Glutamatergic neuron (in vitro differentiated cells): ENCODE results near the gene FANCI. TPM values are rescaled to one million over a fixed set of nuclear protein-coding genes. Genes with fewer than 3 reads are reported as not detected.

Experiments used
- DNase-seq: peaks from one replicate; pipeline ENCODE4 v3.0.0; 2022
- H3K27ac Mint-ChIP-seq: one replicate; pipeline ENCODE4 v1.8.0; 2020; ENCODE audit warnings: mild to moderate bottlenecking, mixed read lengths, inconsistent platforms; ENCODE audit not compliant: unreplicated experiment
- H3K27me3 Mint-ChIP-seq: one replicate; pipeline ENCODE4 v1.8.0; 2020; ENCODE audit warnings: mild to moderate bottlenecking, moderate library complexity, mixed read lengths, inconsistent platforms; ENCODE audit not compliant: unreplicated experiment
- H3K36me3 Mint-ChIP-seq: one replicate; pipeline ENCODE4 v1.8.0; 2020; ENCODE audit warnings: mild to moderate bottlenecking, mixed read lengths, inconsistent platforms; ENCODE audit not compliant: unreplicated experiment
- H3K4me1 Mint-ChIP-seq: one replicate; pipeline ENCODE4 v1.8.0; 2020; ENCODE audit warnings: mild to moderate bottlenecking, low read depth, mixed read lengths, inconsistent platforms; ENCODE audit not compliant: unreplicated experiment
- H3K4me3 Mint-ChIP-seq: one replicate; pipeline ENCODE4 v1.8.0; 2020; ENCODE audit warnings: mild to moderate bottlenecking, mixed read lengths, inconsistent platforms; ENCODE audit not compliant: unreplicated experiment
- H3K9me3 Mint-ChIP-seq: one replicate; pipeline ENCODE4 v1.8.0; 2020; ENCODE audit warnings: mild to moderate bottlenecking, moderate library complexity, mixed read lengths, inconsistent platforms; ENCODE audit not compliant: unreplicated experiment
- total RNA-seq: library from RNA; stranded (reverse); fragmentation: NEBNext Ultra II Directional; extraction: Animal tissue kit (Norgen Biotek cat#: 25700); gene quantifications from one replicate; pipeline ENCODE4 v1.2.1, GENCODE V29; 2021; ENCODE audit not compliant: unreplicated experiment
- TF ChIP-seq, protein P1 (sequence below): fragments of 200-600 bp; sonication (generic); IDR thresholded peaks from one replicate; pipeline ENCODE4 v1.5.0; 2021; ENCODE audit not compliant: partially characterized antibody, unreplicated experiment

The FANCI gene
- total RNA-seq, 1 donor from 2014 or later: 15.8 TPM

DNA sequence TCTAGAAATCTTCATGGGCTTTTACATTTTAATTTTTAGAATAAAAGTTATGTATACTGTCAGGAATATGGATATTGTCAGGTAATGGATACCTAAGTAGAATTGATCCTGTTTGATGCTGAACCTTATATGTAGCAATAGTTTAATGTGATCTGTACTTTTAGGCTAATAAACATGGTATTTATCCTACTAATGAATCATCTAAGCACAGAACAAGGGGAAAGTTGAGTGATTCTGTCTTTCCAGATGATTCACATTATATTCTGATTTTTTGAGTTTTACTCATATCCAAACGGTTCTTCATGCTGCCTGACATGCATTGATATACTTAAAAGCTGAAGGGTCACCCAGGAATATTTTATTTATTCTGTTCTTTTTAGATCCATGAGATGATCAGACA is 34.5 kb downstream of the FANCI start:
- Mint-ChIP-seq H3K27ac (no peak overlapping the region), H3K4me1 (no peaks in the 10 kb centered on the region), H3K36me3 (no peaks in the 10 kb centered on the region), H3K27me3 (no peaks in the 10 kb centered on the region), H3K4me3 (no peak overlapping the region), H3K9me3 (no peaks in the 10 kb centered on the region)
- TF ChIP-seq, protein P1, sequence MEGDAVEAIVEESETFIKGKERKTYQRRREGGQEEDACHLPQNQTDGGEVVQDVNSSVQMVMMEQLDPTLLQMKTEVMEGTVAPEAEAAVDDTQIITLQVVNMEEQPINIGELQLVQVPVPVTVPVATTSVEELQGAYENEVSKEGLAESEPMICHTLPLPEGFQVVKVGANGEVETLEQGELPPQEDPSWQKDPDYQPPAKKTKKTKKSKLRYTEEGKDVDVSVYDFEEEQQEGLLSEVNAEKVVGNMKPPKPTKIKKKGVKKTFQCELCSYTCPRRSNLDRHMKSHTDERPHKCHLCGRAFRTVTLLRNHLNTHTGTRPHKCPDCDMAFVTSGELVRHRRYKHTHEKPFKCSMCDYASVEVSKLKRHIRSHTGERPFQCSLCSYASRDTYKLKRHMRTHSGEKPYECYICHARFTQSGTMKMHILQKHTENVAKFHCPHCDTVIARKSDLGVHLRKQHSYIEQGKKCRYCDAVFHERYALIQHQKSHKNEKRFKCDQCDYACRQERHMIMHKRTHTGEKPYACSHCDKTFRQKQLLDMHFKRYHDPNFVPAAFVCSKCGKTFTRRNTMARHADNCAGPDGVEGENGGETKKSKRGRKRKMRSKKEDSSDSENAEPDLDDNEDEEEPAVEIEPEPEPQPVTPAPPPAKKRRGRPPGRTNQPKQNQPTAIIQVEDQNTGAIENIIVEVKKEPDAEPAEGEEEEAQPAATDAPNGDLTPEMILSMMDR: no peak
- no peak for DNase-seq

DNA sequence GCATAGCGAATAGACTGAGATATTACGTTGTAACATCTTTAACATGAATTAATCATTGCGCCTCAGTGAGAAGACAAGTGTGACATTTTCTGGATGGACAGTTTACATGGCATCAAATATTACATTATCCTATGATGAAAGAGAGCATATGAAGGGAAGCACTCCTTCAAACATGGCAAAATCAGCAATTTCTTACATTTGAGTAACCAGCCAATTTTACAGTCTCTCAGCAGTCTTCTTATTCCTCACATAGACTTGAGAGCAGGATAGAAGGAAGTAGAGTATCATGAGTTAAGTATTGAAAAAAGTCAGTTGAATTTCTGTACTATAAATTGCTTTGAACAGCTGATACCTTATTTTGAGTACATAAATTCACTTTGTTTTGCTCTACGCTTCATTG is 38.9 kb downstream of the FANCI start:
- peaks cover 3% of the 10 kb centered on the region for H3K9me3 Mint-ChIP-seq
- H3K4me1 Mint-ChIP-seq: no peaks in the 10 kb centered on the region
- TF ChIP-seq, protein P1: no peak
- H3K27me3 Mint-ChIP-seq: no peaks in the 10 kb centered on the region
- H3K27ac Mint-ChIP-seq: no peak overlapping the region
- DNase-seq: no peak
- H3K36me3 Mint-ChIP-seq: peaks cover 12% of the 10 kb centered on the region
- H3K4me3 Mint-ChIP-seq: no peak overlapping the region

- TF ChIP-seq, protein P1: no peak
- peaks cover 3% of the 10 kb centered on the region for H3K9me3 Mint-ChIP-seq
- H3K27me3 Mint-ChIP-seq: no peaks in the 10 kb centered on the region
- no peaks in the 10 kb centered on the region for H3K4me1 Mint-ChIP-seq
- no peak overlapping the region for H3K4me3 Mint-ChIP-seq
- no peak for DNase-seq
- H3K27ac Mint-ChIP-seq: no peak overlapping the region
- peaks cover 12% of the 10 kb centered on the region for H3K36me3 Mint-ChIP-seq
These were observed 39.4 kb downstream of the FANCI start for GRCh38 chr15:89283201-89283600.

GRCh38 chr15:89291934-89292438 is 48.2 kb downstream of the FANCI start:
- DNase-seq: no peak
- Mint-ChIP-seq H3K36me3 (peaks cover 6% of the 10 kb centered on the region), H3K27ac (no peak overlapping the region), H3K4me1 (no peaks in the 10 kb centered on the region), H3K27me3 (no peaks in the 10 kb centered on the region), H3K4me3 (no peak overlapping the region), H3K9me3 (peaks cover 3% of the 10 kb centered on the region)
- TF ChIP-seq, protein P1: no peak

GRCh38 chr15:89293012-89293411 is 49.2 kb downstream of the FANCI start:
- no peak for DNase-seq
- H3K27me3 Mint-ChIP-seq: no peaks in the 10 kb centered on the region
- H3K36me3 Mint-ChIP-seq: peaks cover 3% of the 10 kb centered on the region
- no peaks in the 10 kb centered on the region for H3K9me3 Mint-ChIP-seq
- TF ChIP-seq, protein P1: no peak
- no peak overlapping the region for H3K27ac Mint-ChIP-seq
- H3K4me1 Mint-ChIP-seq: no peaks in the 10 kb centered on the region
- H3K4me3 Mint-ChIP-seq: no peak overlapping the region
